ENCODE data around the gene IL1RL2. TPM values are rescaled to one million over a fixed set of nuclear protein-coding genes. Genes with fewer than 3 reads are reported as not detected.

IL1RL2 gene
- total RNA-seq, 1 donor from 2014 or later: 2.3 TPM

DNA sequence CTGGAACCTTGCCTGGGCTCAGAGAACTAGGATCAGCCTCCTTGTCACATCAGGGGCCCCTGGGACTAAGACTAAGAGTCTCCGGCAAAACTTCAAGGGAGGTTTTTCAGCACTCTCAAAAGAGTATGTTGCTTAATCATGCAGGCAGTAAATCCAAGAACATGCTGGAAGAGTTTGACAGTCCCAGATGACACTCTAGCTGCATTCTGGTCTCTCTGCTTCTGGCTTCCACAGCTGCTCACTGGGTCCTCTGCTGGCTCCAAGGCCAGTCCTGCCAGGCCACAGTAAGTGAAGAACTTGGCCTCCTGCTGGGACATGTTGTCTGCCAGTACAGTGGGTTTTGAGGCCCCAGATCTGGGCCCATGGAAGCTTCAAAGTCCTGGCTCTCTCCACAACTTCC, 79.4 kb downstream of the IL1RL2 start:
- DNase-seq (ENCODE audit: low spot score): no peak

DNA sequence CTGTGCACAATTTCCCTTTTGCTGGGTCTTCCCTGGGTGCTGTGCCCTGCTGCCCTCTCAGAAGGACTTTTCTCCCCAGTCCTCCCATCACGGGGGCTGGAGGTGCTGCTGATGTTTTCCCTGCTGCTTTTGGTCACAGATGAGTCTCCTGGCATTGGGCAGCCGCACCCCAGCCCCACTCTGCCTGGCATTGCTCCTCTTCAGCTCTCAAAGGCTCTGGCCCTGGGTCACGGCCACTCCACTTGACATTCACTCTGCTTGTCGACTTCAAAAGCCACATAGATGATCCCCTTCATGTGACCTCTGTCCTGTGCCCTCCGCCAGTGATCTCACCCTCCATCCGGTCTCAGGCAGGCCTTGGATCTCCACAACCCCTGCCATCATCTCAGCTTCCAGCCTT, 81.0 kb downstream of the IL1RL2 start:
- no peak for DNase-seq (ENCODE audit: low spot score)

DNA sequence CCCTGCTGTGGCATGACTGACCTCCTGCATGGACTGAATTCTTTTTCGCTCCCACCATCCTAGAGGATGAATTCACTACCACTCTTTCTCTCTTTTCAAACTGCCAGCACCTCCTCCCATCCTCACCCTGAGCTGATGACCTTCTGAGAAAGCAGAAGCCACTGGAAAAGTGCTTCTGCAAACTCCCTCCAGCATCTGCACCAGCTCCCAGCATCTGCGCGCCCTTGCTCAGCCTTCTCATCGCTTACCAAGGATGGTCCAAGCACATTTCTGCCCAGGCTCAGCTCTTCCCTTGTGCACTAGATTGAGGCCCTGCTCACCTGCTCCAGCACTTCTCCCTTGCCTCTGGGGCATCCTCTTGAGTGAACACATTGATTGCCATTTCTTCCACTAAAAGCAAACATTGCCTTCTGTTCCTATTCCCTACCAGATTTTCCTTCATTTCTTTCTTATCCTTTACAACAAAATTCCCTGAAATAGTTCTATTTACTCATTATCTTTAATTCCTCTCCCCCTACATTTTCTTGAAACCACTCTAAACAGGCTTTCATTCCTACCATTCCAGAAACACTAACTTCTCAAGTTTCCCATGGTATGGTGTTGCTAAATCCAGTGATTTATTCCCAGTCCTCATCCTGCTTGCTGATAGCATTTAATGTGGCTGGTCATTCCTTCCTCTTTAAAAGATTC, 81.8 kb downstream of the IL1RL2 start:
- no peak for DNase-seq (ENCODE audit: low spot score)

DNA sequence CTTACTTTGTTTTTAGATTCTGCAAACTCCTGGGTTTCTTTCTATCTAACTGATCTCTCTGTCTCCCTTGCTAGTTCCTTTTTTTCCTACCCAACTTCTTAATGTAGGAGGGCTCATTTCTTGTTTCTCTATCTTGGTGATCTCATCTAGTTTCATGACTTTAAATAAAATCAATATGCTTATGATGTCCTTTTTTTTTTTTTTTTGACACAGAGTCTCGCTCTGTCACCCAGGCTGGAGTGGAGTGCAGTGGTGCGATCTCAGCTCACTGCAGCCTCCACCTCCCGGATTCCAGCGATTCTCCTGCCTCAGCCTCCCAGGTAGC, 82.3 kb downstream of the IL1RL2 start:
- no peak for DNase-seq (ENCODE audit: low spot score)

DNA sequence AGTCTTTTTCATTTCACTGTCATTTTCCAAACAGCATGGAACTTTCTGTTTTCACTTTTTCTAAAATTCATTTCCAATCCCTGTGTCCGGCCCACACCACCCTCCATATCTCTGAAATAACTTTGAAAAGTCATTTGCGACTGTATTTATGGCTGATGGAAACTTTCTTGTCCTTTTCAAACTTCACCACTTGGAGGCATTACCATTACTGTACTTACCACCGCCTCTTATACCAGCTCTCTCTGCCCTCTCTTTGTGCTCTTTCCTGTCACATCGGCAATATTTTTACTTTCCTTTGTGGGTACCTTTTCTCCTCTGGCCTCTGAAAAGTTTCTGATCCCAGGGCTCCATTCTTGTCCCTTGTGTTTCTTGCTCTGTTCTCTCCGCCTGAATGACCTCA, 85.0 kb downstream of the IL1RL2 start:
- no peak for DNase-seq (ENCODE audit: low spot score)

DNA sequence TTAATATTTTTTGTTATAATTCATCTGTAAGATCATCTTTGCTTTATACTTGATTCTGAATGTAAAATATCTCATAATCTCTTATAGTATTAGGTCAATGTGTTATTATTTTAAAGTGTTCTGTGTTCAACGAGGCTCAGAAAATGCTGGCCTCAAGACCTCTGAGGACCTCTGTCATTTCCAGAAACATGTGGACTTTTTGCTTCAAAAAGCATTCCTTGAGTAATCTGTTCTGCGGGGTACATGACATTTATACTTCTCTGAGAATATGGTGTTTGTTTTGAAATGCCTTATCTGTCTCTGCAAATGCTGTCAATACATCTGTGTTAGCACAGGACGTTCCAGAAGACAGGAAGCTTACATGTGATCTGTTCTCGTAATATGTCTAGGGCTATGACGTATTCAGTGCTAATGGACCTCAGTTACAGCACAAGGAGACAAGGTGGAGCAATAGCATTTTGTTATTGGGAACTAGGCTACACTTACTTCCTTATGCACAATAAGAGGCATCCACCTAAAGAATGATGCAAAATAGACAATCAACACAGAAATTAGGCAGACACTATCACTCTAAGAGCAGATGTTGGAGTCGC, 86.9 kb downstream of the IL1RL2 start:
- no peak for DNase-seq (ENCODE audit: low spot score)

DNA sequence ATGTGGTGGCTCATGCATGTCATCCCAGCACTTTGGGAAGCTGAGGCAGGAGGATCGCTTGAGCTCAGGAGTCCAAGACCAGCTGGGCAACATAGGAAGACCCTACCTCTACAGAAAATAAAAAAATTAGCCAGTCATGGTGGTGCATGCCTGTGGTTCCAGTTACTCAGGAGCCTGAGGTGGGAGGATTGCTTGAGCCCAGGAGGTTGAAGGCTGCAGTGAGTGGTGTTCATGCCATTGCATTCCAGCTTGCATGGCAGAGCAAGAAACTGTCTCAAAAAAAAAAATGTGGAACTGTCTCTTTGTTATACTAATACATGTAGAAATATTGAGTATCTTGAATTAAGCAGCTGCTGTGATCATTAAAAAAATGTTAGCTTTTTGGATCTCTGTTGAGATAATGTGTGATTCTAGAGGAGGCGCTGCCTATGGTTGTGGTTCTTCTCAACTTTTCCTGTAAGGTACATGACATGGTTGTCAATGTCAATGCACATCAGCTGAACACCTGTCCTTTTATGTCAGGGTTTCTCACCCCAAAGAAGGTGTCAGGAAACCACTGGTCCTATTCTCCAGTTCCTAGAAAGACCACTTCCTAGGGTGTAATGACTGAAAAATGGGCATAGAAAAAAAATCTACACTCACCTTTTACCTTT, 89.9 kb downstream of the IL1RL2 start:
- DNase-seq (ENCODE audit: low spot score): no peak

DNA sequence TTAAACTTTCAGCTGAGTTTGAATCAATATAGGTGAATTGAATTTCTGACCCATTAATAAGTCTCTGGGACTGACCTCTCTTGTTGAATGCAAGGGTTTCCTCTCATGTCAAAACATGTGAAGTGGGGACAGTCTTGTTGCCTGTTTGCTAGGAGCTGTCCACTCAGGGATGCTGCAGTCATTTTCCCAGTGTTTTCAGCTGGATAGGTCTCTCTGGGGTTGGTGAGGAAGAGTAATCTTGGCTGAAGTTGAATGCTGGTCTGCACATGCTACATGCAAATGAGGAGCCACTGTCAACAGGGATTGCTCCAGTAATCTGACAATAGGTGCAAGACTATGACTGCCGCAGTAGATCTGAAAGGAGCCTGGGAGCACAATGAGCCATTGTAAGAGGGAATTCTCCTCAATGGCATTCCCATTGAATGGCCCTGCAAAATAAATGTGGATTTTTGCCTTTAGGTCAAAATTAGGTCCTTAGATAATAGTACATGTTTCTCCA, 90.4 kb downstream of the IL1RL2 start:
- DNase-seq (ENCODE audit: low spot score): no peak

DNA sequence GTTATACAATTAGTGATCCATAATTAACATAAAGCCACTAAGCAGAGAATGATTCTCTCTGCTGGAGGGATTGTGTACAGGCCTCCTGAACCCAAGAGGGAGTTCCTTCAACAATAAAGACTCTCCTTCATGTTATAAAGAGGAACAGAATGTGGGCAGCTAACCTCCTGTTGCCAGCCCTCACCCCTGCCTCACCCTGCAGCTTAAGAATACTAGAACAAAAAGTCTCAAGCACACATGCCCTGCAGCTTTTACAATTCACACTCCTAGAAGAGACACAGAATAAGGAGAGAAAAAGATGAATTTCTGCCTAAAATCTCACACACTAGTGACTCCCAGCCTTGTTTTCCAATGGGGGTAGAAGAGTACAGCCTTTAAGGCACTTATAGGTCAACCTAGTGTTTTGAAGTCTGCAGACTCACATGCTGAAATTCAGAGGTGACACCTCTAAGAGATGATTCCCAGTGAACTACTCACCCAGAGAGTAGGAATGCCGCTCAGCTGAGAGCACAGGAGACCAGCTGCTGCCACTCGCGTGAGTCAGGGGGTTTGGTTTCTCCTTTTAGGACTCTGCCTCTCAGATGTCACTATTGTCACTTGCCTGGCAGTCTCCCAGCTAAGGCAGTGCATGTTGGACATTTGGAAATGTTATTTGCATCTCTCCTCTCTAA, 92.0 kb downstream of the IL1RL2 start:
- DNase-seq (ENCODE audit: low spot score): no peak

DNA sequence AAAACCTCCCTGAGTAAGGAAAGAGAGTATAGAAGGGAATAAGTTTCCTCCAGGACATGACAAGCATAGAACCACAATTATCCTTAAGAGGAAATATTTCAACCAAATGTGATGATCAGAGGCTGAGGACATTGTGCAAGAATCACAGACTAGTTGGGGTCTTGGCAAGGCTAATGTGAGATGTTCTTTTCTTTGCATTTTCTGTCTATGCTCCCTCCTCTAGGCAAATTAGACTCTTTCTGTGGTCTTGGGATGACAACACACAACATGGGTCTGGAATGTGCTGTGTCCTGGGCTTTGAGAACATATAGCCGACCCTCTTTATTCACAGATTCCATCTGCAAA, 92.5 kb downstream of the IL1RL2 start:
- no peak for DNase-seq (ENCODE audit: low spot score)

DNA sequence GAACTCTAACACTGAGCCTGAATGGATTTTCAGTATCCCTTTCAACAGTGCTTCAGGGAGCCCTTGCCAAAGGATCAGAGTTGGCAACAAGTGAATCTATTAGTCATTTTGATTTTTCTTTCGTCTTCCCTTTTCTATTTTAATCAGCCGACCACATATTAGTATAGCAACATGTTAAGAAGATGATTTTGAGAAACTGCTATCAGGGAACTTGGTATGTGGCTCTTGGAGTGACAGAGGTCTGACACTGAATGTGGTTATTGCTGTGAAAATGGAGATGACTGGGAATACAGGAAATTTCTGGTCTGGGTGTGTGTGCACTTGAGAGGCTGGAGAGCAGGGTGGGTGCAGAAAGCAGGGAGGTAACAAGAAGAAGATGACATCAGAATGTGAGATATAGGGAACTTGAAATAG, 95.9 kb downstream of the IL1RL2 start:
- DNase-seq (ENCODE audit: low spot score): no peak

DNA sequence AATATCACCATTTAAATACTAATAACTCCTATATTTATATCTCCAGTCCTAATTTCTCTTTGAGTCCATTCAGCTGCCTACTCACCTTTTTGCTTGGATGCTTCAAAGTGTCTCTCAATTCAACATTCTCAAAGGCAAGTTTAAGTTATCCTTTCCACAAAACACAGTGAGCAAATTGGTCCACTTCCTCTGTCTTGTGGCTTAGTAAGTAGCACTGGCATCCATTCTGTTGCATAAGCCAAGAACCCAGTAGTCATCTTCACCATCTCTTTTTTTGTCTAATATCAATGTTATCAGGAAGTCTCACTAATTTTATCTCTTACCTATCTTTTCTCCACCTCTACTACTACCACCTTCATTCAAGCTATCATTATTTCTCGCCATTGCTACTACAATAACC, 97.2 kb downstream of the IL1RL2 start:
- no peak for DNase-seq (ENCODE audit: low spot score)

DNA sequence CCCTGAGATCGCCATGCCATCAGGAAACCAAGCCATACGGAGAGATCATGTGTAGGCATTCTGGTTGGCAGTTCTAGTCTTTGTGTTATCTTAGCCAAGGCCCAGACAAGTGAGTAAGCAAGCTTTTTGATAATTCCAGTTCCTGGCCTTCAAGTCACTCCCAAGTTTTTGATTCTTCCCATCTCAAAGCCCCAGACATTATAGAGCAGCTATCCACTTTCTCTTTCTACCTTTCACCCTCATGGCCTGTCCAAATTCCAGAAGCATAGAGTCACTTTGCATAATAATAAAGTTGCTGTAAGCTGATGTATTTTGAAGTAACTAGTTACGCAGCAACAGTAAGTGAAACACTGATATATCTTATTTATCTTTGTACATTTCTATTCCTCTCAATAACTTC, 97.8 kb downstream of the IL1RL2 start:
- no peak for DNase-seq (ENCODE audit: low spot score)

DNA sequence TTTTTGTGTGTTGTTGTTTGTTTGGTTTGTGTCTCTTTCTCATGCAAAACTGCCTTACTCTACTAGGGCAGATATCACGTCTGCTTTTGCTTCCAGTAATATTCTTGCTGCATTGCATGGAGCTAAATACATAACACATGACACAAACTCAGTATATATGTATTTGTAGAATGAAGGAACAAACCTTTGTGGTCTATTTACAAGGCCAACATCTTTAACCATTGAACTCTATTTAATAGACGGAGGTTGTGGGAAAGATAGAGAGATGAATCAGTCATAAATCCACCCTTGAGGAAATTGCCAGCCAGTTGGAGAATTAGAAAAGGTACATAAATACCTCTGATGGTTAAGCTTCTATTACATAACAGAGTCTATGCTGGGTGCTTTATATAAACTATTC, 98.5 kb downstream of the IL1RL2 start:
- DNase-seq (ENCODE audit: low spot score): no peak

DNA sequence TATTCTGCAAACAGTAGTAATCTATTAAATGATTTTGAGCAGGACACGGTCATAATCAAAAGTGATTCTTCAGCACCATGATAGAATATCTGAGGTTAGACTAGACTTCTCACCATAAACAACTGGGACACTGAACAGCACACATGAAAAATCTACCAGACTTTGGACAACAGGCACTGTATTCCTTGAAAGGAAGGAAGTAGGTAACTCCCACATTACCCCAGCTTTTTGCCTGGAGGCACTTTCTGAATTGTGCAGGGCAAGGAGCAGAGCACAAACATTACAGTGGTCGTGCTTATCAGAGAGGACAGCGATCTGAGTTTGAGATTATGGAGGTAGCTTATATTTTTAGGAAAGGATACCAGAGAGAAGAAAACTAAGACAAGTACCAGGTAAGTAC, 99.2 kb downstream of the IL1RL2 start:
- DNase-seq (ENCODE audit: low spot score): no peak

DNA sequence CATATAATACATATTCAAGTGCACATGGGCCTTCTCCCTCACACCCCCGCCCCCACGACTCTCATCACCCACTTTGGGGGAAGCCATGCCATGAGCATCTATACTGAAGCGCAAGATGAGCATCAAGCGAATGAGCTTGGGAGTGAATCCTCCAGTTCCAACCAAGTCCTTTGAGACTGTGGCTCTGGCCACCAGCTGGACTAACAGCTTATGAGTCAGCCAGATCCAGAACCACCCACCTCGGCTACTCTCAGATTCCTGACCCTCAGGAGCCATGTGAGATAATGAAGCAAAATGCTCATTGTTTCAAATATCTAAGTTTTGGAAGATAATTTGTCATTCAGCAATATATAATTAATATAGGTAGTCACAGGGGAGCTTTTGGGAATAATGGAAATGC, 102.3 kb downstream of the IL1RL2 start:
- DNase-seq (ENCODE audit: low spot score): no peak

Other genes with a start within 250 kb of the IL1RL2 start
- gene IL1R2, start 195.1 kb upstream of the IL1RL2 start, total RNA-seq: 2.3 TPM
- gene IL1R1, start 44.3 kb upstream of the IL1RL2 start, total RNA-seq: 51.9 TPM
- gene IL1RL1, start 124.5 kb downstream of the IL1RL2 start, total RNA-seq: 8.7 TPM
- 6.2 TPM for gene IL18R1, start 168.8 kb downstream of the IL1RL2 start, total RNA-seq
- 1.6 TPM for gene IL18RAP, start 236.1 kb downstream of the IL1RL2 start, total RNA-seq